OCI-LY7 (cell line): Measurements from ENCODE around the gene CDH23. TPM values are rescaled to one million over a fixed set of nuclear protein-coding genes. Genes with fewer than 3 reads are reported as not detected.

ENCODE experiments used
- BruUV-seq: library from RNA; stranded (reverse); fragments of 400-500 nt; replicated peaks from 2 replicates; lab custom pipeline; 2021; lab: Mats Ljungman, UMichigan
- CTCF ChIA-PET: fragments of 300-600 bp; sonication (Branson Sonifier 250); formaldehyde crosslinking; loops from one replicate; lab custom pipeline; 2022; ENCODE audit warnings: antibody characterized with exemption; ENCODE audit not compliant: unreplicated experiment; lab: Charles Lee
- POLR2A ChIA-PET: fragments of 300-600 bp; sonication (Branson Sonifier 250); formaldehyde crosslinking; loops from one replicate; lab custom pipeline; 2022; ENCODE audit warnings: antibody characterized with exemption; lab: Charles Lee
- DNase-seq: peaks from one replicate; pipeline ENCODE4 v3.0.0-alpha.2; 2015; ENCODE audit warnings: low spot score
- H2AFZ ChIP-seq: fragments of 200-600 bp; sonication (generic), shearing (Covaris generic); 2 replicates; pipeline ENCODE4 v1.6.1; 2014; ENCODE audit warnings: mild to moderate bottlenecking, antibody characterized with exemption, low read length, moderate library complexity
- H3K27ac ChIP-seq: fragments of 200-600 bp; sonication (generic); 2 replicates; pipeline ENCODE4 v1.5.1; 2014; ENCODE audit warnings: mixed run types, low read depth, mild to moderate bottlenecking, moderate library complexity, low read length, inconsistent platforms; ENCODE audit not compliant: poor library complexity, severe bottlenecking
- H3K36me3 ChIP-seq: fragments of 200-600 bp; sonication (generic); 2 replicates; pipeline ENCODE4 v1.6.1; 2014; ENCODE audit warnings: mild to moderate bottlenecking, antibody characterized with exemption, low read length, moderate library complexity, mixed read lengths; ENCODE audit not compliant: insufficient read depth
- H3K4me1 ChIP-seq: fragments of 200-600 bp; sonication (generic); 2 replicates; pipeline ENCODE4 v1.5.1; 2014; ENCODE audit warnings: mild to moderate bottlenecking, low read length; ENCODE audit not compliant: insufficient read depth, poor library complexity, severe bottlenecking
- H3K4me2 ChIP-seq: fragments of 200-600 bp; sonication (generic); 2 replicates; pipeline ENCODE4 v1.6.1; 2014; ENCODE audit warnings: mild to moderate bottlenecking, low read length
- H3K4me3 ChIP-seq: fragments of 200-600 bp; sonication (generic); 2 replicates; pipeline ENCODE4 v1.5.1; 2014; ENCODE audit warnings: mild to moderate bottlenecking, low read depth, low read length; ENCODE audit not compliant: poor library complexity, severe bottlenecking
- H3K79me2 ChIP-seq: fragments of 200-600 bp; sonication (generic); 2 replicates; pipeline ENCODE4 v1.6.1; 2016; ENCODE audit warnings: low read depth, mild to moderate bottlenecking, low read length, moderate library complexity, mixed read lengths; ENCODE audit not compliant: insufficient read depth
- H3K9me2 ChIP-seq: fragments of 200-600 bp; sonication (generic); 2 replicates; pipeline ENCODE4 v1.6.1; 2016; ENCODE audit warnings: mild to moderate bottlenecking, low read length, mixed read lengths; ENCODE audit not compliant: insufficient read depth
- H3K9me3 ChIP-seq: fragments of 200-600 bp; sonication (generic); 2 replicates; pipeline ENCODE4 v1.6.1; 2014; ENCODE audit warnings: mild to moderate bottlenecking, mixed run types, low read length, mixed read lengths
- H4K20me1 ChIP-seq: fragments of 200-600 bp; sonication (generic); 2 replicates; pipeline ENCODE4 v1.6.1; 2014; ENCODE audit warnings: mild to moderate bottlenecking, antibody characterized with exemption, low read length, moderate library complexity, mixed read lengths; ENCODE audit not compliant: insufficient read depth
- CTCF ChIP-seq: fragments of 200-600 bp; sonication (generic); conservative IDR thresholded peaks from 2 replicates; pipeline ENCODE4 v1.5.1; 2014; ENCODE audit warnings: mild to moderate bottlenecking, antibody characterized with exemption, low read length, moderate library complexity, mixed read lengths
- EZH2phosphoT487 ChIP-seq: fragments of 200-600 bp; sonication (generic); IDR thresholded peaks from 2 replicates; pipeline ENCODE4 v1.6.1; 2018; ENCODE audit warnings: low read depth, borderline replicate concordance, mild to moderate bottlenecking, mixed run types, antibody characterized with exemption, low read length, moderate library complexity, mixed read lengths
- intact Hi-C: fragments of 100-400 bp; cut with micrococcal nuclease; formaldehyde crosslinking; loops from one replicate; pipeline ENCODE4 v1.10.0; 2022; ENCODE audit not compliant: unreplicated experiment
- total RNA-seq, 2 experiments: library from RNA; depleted of rRNA in 1 of 2; stranded (reverse); fragments of >200 nt in 1 of 2; shearing (Covaris generic) in 1 of 2; gene quantifications; 2 replicates each; pipeline ENCODE4 v1.2.3, GENCODE V29; 2014 to 2022

CDH23 gene
- total RNA-seq, 2 experiments from 2014 or later, result 0.92 to 9.9 TPM

DNA sequence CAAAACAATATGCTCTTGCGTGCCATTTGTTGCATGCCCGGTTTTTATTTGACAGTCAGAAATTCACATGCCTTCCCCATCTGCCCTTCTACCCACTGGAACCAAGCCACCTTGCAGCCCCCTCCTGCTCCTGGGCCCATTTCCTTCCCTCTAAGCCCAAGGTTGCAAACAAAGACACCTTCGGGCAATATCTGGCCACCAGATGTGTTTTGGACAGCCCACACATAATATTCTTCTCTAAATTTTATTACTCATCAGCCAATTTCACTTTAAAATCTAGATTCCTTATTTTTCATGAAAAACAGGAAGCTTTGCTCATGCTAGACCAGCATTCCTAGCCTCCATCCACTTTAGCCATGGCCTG lies 341.1 kb downstream of the CDH23 start:
- no peak overlapping the region for H3K27ac ChIP-seq
- ChIA-PET POLR2A (interaction anchor here (0.8 kb wide), 1 partner anchor 11 kb away, joined by 3 read pairs; no protein-coding TSS in a partner anchor), CTCF (no interaction called here)
- no peaks in the 10 kb centered on the region for H4K20me1 ChIP-seq
- no peak overlapping the region for H2AFZ ChIP-seq
- H3K4me3 ChIP-seq, result no peak overlapping the region
- intact Hi-C loops, result no loop called here
- DNase-seq, result no peak
- H3K9me2 ChIP-seq, result no peaks in the 10 kb centered on the region
- no peaks in the 10 kb centered on the region for H3K9me3 ChIP-seq
- TF ChIP-seq CTCF (no peak), EZH2phosphoT487 (no peak)
- no peak overlapping the region for H3K4me2 ChIP-seq
- H3K4me1 ChIP-seq, result peaks cover 42% of the 10 kb centered on the region
- no peaks in the 10 kb centered on the region for H3K79me2 ChIP-seq
- BruUV-seq, result no TSS peak
- no peaks in the 10 kb centered on the region for H3K36me3 ChIP-seq

- Histone ChIP-seq H3K79me2 (no peaks in the 10 kb centered on the region), H3K4me2 (no peak overlapping the region), H2AFZ (no peak overlapping the region), H3K36me3 (no peaks in the 10 kb centered on the region), H3K4me3 (no peak overlapping the region), H4K20me1 (no peaks in the 10 kb centered on the region), H3K27ac (no peak overlapping the region), H3K9me3 (no peaks in the 10 kb centered on the region), H3K4me1 (peaks cover 31% of the 10 kb centered on the region), H3K9me2 (no peaks in the 10 kb centered on the region)
- no peak for TF ChIP-seq CTCF
- no peak for TF ChIP-seq EZH2phosphoT487
- DNase-seq, result no peak
- POLR2A ChIA-PET, result interaction anchor here (1.0 kb wide), 1 partner anchor 10 kb away, joined by 4 read pairs; no protein-coding TSS in a partner anchor
- BruUV-seq, result no TSS peak
- intact Hi-C loops, result no loop called here
- CTCF ChIA-PET, result no interaction called here
These were observed 342.7 kb downstream of the CDH23 start for GRCh38 chr10:71739358-71739900.

DNA sequence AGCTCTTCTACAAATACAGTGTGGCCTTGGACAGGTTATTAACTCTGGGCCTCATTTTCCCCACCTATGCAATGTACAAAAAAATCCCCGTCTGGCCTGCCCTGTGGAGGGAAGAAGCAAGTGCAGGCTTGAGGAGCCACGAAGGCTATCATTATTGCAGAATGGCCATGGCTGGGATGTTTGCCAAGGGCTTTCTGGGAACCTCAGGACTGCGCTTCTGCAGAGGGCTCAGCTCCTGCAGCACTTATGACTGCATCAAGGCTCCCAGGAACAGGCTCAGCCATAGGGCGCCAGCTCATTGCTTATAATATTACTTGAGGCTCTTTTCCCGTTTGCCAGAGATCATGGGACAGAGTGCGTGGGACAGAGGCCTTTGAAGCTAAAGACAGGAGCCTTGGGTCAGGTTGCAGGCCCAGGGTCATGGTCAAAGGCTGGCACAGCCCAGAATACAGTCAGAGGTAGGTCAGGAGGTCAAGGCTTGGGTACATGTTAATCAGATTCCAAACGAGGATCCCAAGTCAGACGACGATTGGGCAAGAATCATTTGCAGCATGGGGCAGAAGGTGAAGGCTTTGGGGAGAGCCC lies 343.4 kb downstream of the CDH23 start:
- DNase-seq, result no peak
- ChIA-PET POLR2A (interaction anchor here (1.0 kb wide), 1 partner anchor 9 kb away, joined by 4 read pairs; no protein-coding TSS in a partner anchor), CTCF (no interaction called here)
- intact Hi-C loops, result no loop called here
- BruUV-seq, result no TSS peak
- no peaks in the 10 kb centered on the region for H3K9me3 ChIP-seq
- H3K4me2 ChIP-seq, result no peak overlapping the region
- peaks cover 24% of the 10 kb centered on the region for H3K4me1 ChIP-seq
- H3K9me2 ChIP-seq, result no peaks in the 10 kb centered on the region
- no peaks in the 10 kb centered on the region for H4K20me1 ChIP-seq
- TF ChIP-seq EZH2phosphoT487, result no peak
- no peak for TF ChIP-seq CTCF
- no peak overlapping the region for H3K4me3 ChIP-seq
- no peak overlapping the region for H2AFZ ChIP-seq
- H3K27ac ChIP-seq, result no peak overlapping the region
- H3K79me2 ChIP-seq, result no peaks in the 10 kb centered on the region
- H3K36me3 ChIP-seq, result no peaks in the 10 kb centered on the region
